Caco-2 (cell line): ENCODE data around the gene ZNF12. TPM values are rescaled to one million over a fixed set of nuclear protein-coding genes. Genes with fewer than 3 reads are reported as not detected.

ENCODE experiments used
- BruUV-seq: library from RNA; stranded (reverse); fragments of 400-500 nt; replicated peaks from 2 replicates; lab custom pipeline; 2021; lab: Mats Ljungman, UMichigan
- CTCF ChIA-PET: fragments of 300-600 bp; sonication (Branson Sonifier 250); formaldehyde crosslinking; loops from one replicate; lab custom pipeline; 2022; ENCODE audit warnings: antibody characterized with exemption; lab: Charles Lee
- POLR2A ChIA-PET: fragments of 300-600 bp; sonication (Branson Sonifier 250); formaldehyde crosslinking; loops from one replicate; lab custom pipeline; 2022; ENCODE audit warnings: antibody characterized with exemption; lab: Charles Lee
- DNase-seq, 2 experiments: peaks; one replicate each; pipeline versions ENCODE4 v3.0.0 to v3.0.0-alpha.2; 2020 to 2022
- H3K27me3 ChIP-seq: replicated peaks from 2 replicates; pipeline ENCODE4 v1.6.0; 2011; ENCODE audit warnings: low read length; ENCODE audit not compliant: control insufficient read depth, insufficient read depth
- H3K36me3 ChIP-seq: 2 replicates; pipeline ENCODE4 v1.5.1; 2011; ENCODE audit warnings: low read length; ENCODE audit not compliant: control insufficient read depth, insufficient read depth
- H3K4me1 ChIP-seq: fragments of 250-450 bp; sonication (Bioruptor Pico); 2 replicates; pipeline ENCODE4 v1.5.1; 2020; ENCODE audit warnings: mild to moderate bottlenecking
- H3K4me3 ChIP-seq: 2 replicates; pipeline ENCODE4 v1.5.1; 2011; ENCODE audit warnings: low read depth, mild to moderate bottlenecking, control low read depth, low read length
- H3K9me3 ChIP-seq: fragments of 250-450 bp; sonication (Bioruptor Pico); 2 replicates; pipeline ENCODE4 v1.5.1; 2020; ENCODE audit warnings: mild to moderate bottlenecking, moderate library complexity
- H3K27ac Mint-ChIP-seq: one replicate; pipeline ENCODE4 v1.8.0; 2022; ENCODE audit warnings: mixed read lengths; ENCODE audit not compliant: unreplicated experiment
- H3K27me3 Mint-ChIP-seq: one replicate; pipeline ENCODE4 v1.8.0; 2022; ENCODE audit warnings: mixed read lengths; ENCODE audit not compliant: insufficient read depth, unreplicated experiment
- H3K36me3 Mint-ChIP-seq: one replicate; pipeline ENCODE4 v1.8.0; 2022; ENCODE audit warnings: mild to moderate bottlenecking, mixed read lengths; ENCODE audit not compliant: insufficient read depth, unreplicated experiment
- H3K4me1 Mint-ChIP-seq: one replicate; pipeline ENCODE4 v1.8.0; 2022; ENCODE audit warnings: low read depth, mixed read lengths; ENCODE audit not compliant: unreplicated experiment
- H3K4me3 Mint-ChIP-seq: one replicate; pipeline ENCODE4 v1.8.0; 2022; ENCODE audit warnings: mild to moderate bottlenecking, moderate library complexity, mixed read lengths; ENCODE audit not compliant: unreplicated experiment
- H3K9me3 Mint-ChIP-seq: one replicate; pipeline ENCODE4 v1.8.0; 2022; ENCODE audit warnings: mixed read lengths; ENCODE audit not compliant: unreplicated experiment
- CTCF ChIP-seq, 2 experiments: fragments of 200-600 bp in 1 of 2; IDR thresholded peaks; 1 replicate in 1 of 2; 2 replicates in 1 of 2; pipeline versions ENCODE4 v1.5.1 to v1.8.0; 2011 to 2022; ENCODE audit warnings: antibody characterized with exemption in 1 of 2, control low read depth in 1 of 2, inconsistent platforms in 1 of 2, low read depth in 1 of 2, low read length in 1 of 2, mild to moderate bottlenecking in 1 of 2, moderate library complexity in 1 of 2; ENCODE audit not compliant: insufficient read depth in 1 of 2, severe bottlenecking in 1 of 2, unreplicated experiment in 1 of 2
- intact Hi-C: fragments of 100-400 bp; cut with micrococcal nuclease; formaldehyde crosslinking; loops from one replicate; pipeline ENCODE4 v1.10.0; 2022; ENCODE audit not compliant: unreplicated experiment
- total RNA-seq: library from RNA; stranded (reverse); gene quantifications from 2 replicates; pipeline ENCODE4 v1.2.3, GENCODE V29; 2022

ZNF12 gene
- total RNA-seq, 1 experiment from 2014 or later = 30.4 TPM

GRCh38 chr7:6658618-6659345, 48.0 kb downstream of the ZNF12 start:
- BruUV-seq = no TSS peak

GRCh38 chr7:6656413-6656812, 50.3 kb downstream of the ZNF12 start:
- TF ChIP-seq CTCF (IDR thresholded peaks at IDR 0.05; ENCODE audit: insufficient read depth in 1 of 2, low read depth in 1 of 2, low read length in 1 of 2, severe bottlenecking in 1 of 2, unreplicated experiment in 1 of 2) = no peak
- no peaks in the 10 kb centered on the region for H3K4me1 ChIP-seq
- Mint-ChIP-seq H3K27ac (no peak overlapping the region), H3K4me3 (no peak overlapping the region), H3K4me1 (no peaks in the 10 kb centered on the region), H3K36me3 (peaks cover 32% of the 10 kb centered on the region), H3K9me3 (no peaks in the 10 kb centered on the region), H3K27me3 (no peaks in the 10 kb centered on the region)
- peaks cover 7% of the 10 kb centered on the region for H3K36me3 ChIP-seq
- intact Hi-C loops = no loop called here
- DNase-seq = no peak
- no TSS peak for BruUV-seq
- no peak overlapping the region for H3K4me3 ChIP-seq
- no peaks in the 10 kb centered on the region for H3K9me3 ChIP-seq
- ChIA-PET POLR2A (interaction anchor here (0.6 kb wide), 1 partner anchor 14 kb away, joined by 3 read pairs; no protein-coding TSS in a partner anchor), CTCF (no interaction called here)
- no peaks in the 10 kb centered on the region for H3K27me3 ChIP-seq

More at GRCh38 chr7:6658618-6659345, 48.0 kb downstream of the ZNF12 start:
- ChIA-PET CTCF (interaction anchor here (0.6 kb wide), 2 partner anchors 375 to 662 kb away, joined by 5 to 7 read pairs; no protein-coding TSS in a partner anchor), POLR2A (no interaction called here)
- H3K9me3 ChIP-seq = no peaks in the 10 kb centered on the region
- no peak overlapping the region for H3K4me3 ChIP-seq
- no peaks in the 10 kb centered on the region for H3K27me3 ChIP-seq
- intact Hi-C loops = no loop called here
- peak overlapping the region; percentile 42 for H3K4me3 Mint-ChIP-seq
- peaks cover 17% of the 10 kb centered on the region for H3K36me3 Mint-ChIP-seq
- TF ChIP-seq CTCF (IDR thresholded peaks at IDR 0.05; ENCODE audit: insufficient read depth in 1 of 2, low read depth in 1 of 2, low read length in 1 of 2, severe bottlenecking in 1 of 2, unreplicated experiment in 1 of 2) = no peak
- no peaks in the 10 kb centered on the region for H3K27me3 Mint-ChIP-seq
- H3K4me1 ChIP-seq = no peaks in the 10 kb centered on the region
- 0 out of 2 replicates have a peak, but pooled peaks cover 2% of the 10 kb centered on the region for H3K36me3 ChIP-seq
- H3K4me1 Mint-ChIP-seq = no peaks in the 10 kb centered on the region
- H3K27ac Mint-ChIP-seq = peak overlapping the region; percentile 29
- no peaks in the 10 kb centered on the region for H3K9me3 Mint-ChIP-seq
- no peak for DNase-seq

- Mint-ChIP-seq H3K9me3 (no peaks in the 10 kb centered on the region), H3K27ac (no peak overlapping the region), H3K36me3 (peaks cover 38% of the 10 kb centered on the region), H3K27me3 (no peaks in the 10 kb centered on the region), H3K4me3 (no peak overlapping the region), H3K4me1 (no peaks in the 10 kb centered on the region)
- ChIA-PET POLR2A (no interaction called here), CTCF (no interaction called here)
- H3K36me3 ChIP-seq = peaks cover 8% of the 10 kb centered on the region
- H3K4me1 ChIP-seq = no peaks in the 10 kb centered on the region
- no peak for TF ChIP-seq CTCF (IDR thresholded peaks at IDR 0.05; ENCODE audit: insufficient read depth in 1 of 2, low read depth in 1 of 2, low read length in 1 of 2, severe bottlenecking in 1 of 2, unreplicated experiment in 1 of 2)
- intact Hi-C loops = no loop called here
- H3K4me3 ChIP-seq = no peak overlapping the region
- no peaks in the 10 kb centered on the region for H3K27me3 ChIP-seq
- BruUV-seq = TSS peak; percentile 23
- DNase-seq = no peak
- H3K9me3 ChIP-seq = no peaks in the 10 kb centered on the region
These were observed 50.9 kb downstream of the ZNF12 start for GRCh38 chr7:6655636-6656385.
